Kidney (tissue), 22 donors: Measurements from ENCODE around the gene EFNB1. TPM values are rescaled to one million over a fixed set of nuclear protein-coding genes. Genes with fewer than 3 reads are reported as not detected.
"Not testable (repeated sequence)": the region's sequence is repeated elsewhere in the genome, so short reads cannot be mapped to it uniquely, and the experiment has no call there.

Source experiments
- DNase-seq, 5 donors: peaks; one replicate each; pipeline ENCODE4 v3.0.0-alpha.2; 2013 to 2020
- FAIRE-seq: peaks from 2 replicates; lab custom pipeline; 2012; peaks lifted over from hg19 to GRCh38; lab: Jason Lieb, UNC
- H3K27ac ChIP-seq, 2 donors: one replicate each; pipeline ENCODE4 v1.7.0; 2013; ENCODE audit warnings: low read depth in 2 of 2, low read length in 2 of 2, inconsistent platforms in 1 of 2
- H3K27me3 ChIP-seq: one replicate; pipeline ENCODE4 v1.7.1; 2013; ENCODE audit warnings: low read length, inconsistent platforms; ENCODE audit not compliant: control insufficient read depth, insufficient read depth
- H3K36me3 ChIP-seq, 3 donors: one replicate each; pipeline versions ENCODE4 v1.7.0 to v1.7.1; 2013; ENCODE audit warnings: low read length in 3 of 3, control low read depth in 1 of 3, inconsistent platforms in 1 of 3; ENCODE audit not compliant: insufficient read depth in 3 of 3, control insufficient read depth in 2 of 3
- H3K4me1 ChIP-seq, 3 donors: one replicate each; pipeline versions ENCODE4 v1.7.0 to v1.7.1; 2013; ENCODE audit warnings: low read length in 3 of 3, inconsistent platforms in 1 of 3, low read depth in 1 of 3; ENCODE audit not compliant: control insufficient read depth in 2 of 3, insufficient read depth in 2 of 3
- H3K4me3 ChIP-seq, 3 donors: one replicate each; pipeline versions ENCODE4 v1.7.0 to v1.8.1; 2013; ENCODE audit warnings: low read length in 3 of 3, control low read depth in 1 of 3, inconsistent platforms in 1 of 3
- H3K9ac ChIP-seq, 3 donors: one replicate each; pipeline versions ENCODE4 v1.7.0 to v1.7.1; 2013; ENCODE audit warnings: low read length in 3 of 3, control low read depth in 1 of 3, inconsistent platforms in 1 of 3
- H3K9me3 ChIP-seq, 3 donors: one replicate each; pipeline versions ENCODE4 v1.7.0 to v1.7.1; 2013; ENCODE audit warnings: low read length in 3 of 3, control low read depth in 1 of 3, inconsistent platforms in 1 of 3; ENCODE audit not compliant: control insufficient read depth in 2 of 3, insufficient read depth in 1 of 3
- CTCF ChIP-seq: IDR thresholded peaks from 3 replicates; pipeline ENCODE4 v1.5.1; 2012; ENCODE audit warnings: mild to moderate bottlenecking, moderate library complexity, borderline replicate concordance; ENCODE audit not compliant: insufficient read depth; ENCODE audit errors: extremely low read depth
- intact Hi-C: fragments of 100-400 bp; cut with DNase I; formaldehyde crosslinking; loops from one replicate; pipeline ENCODE4 v1.11.1; 2022
- long read RNA-seq, 10 donors: library from polyadenylated mRNA in 1 of 10; unstranded in 1 of 10; transcript quantifications; one replicate each; pipeline ENCODE4 v2.0.0 and lab custom pipeline, GENCODE V29; 2021 to 2026
- polyA plus RNA-seq: library from polyadenylated mRNA; stranded (reverse); fragments of 350-450 nt; fragmentation: Illumina TruSeq; extraction: RNeasy Lipid Tissue Mini Kit (QIAGEN cat#74804); gene quantifications from one replicate; pipeline ENCODE4 v1.2.3, GENCODE V29; 2014; ENCODE audit warnings: low read depth, low replicate concordance; ENCODE audit not compliant: insufficient read depth
- total RNA-seq: library from RNA; stranded (reverse); fragmentation: NEBNext Ultra II Directional; extraction: Animal tissue kit (Norgen Biotek cat#: 25700); gene quantifications from one replicate; pipeline ENCODE4 v1.2.1, GENCODE V29; 2021
- donor health status: control.
- donor health status: control.
- donor health status: control.
- donor health status: control.
- donor health status: control.
- donor health status: DM: yes; HTN: yes; CAD: no.
- donor health status: Normal renal cell carcinoma (clear cell type).

EFNB1 gene
- total RNA-seq (53.0 TPM), polyA plus RNA-seq (50.6 TPM)
- long read RNA-seq, donor 1, transcript EFNB1-201 (5 exons, 3,314 nt), result major isoform, 23 of 47 reads
- long read RNA-seq, donor 1, partial matches to known transcripts, result 24 of 47 reads
- long read RNA-seq, donor 1, other reads (novel, unspliced or antisense), result 0 of 47 reads
- long read RNA-seq, donor 2, transcript EFNB1-201 (5 exons, 3,314 nt), result major isoform, 26 of 36 reads
- long read RNA-seq, donor 2, partial matches to known transcripts, result 10 of 36 reads
- long read RNA-seq, donor 2, other reads (novel, unspliced or antisense), result 0 of 36 reads
- long read RNA-seq, donor 3, transcript EFNB1-201 (5 exons, 3,314 nt), result major isoform, 30 of 44 reads
- long read RNA-seq, donor 3, partial matches to known transcripts, result 14 of 44 reads
- long read RNA-seq, donor 3, other reads (novel, unspliced or antisense), result 0 of 44 reads
- long read RNA-seq, donor 4, transcript EFNB1-201 (5 exons, 3,314 nt), result major isoform, 39 of 56 reads
- long read RNA-seq, donor 4, partial matches to known transcripts, result 17 of 56 reads
- long read RNA-seq, donor 4, other reads (novel, unspliced or antisense), result 0 of 56 reads
- long read RNA-seq, donor 5, partial matches to known transcripts, result 0 of 1 reads
- long read RNA-seq, donor 5, other reads (novel, unspliced or antisense), result 0 of 1 reads
- long read RNA-seq, donor 6, transcript EFNB1-201 (5 exons, 3,314 nt), result major isoform, 22 of 39 reads
- long read RNA-seq, donor 6, partial matches to known transcripts, result 17 of 39 reads
- long read RNA-seq, donor 6, other reads (novel, unspliced or antisense), result 0 of 39 reads
- long read RNA-seq, donor 7, transcript EFNB1-201 (5 exons, 3,314 nt), result major isoform, 35 of 67 reads
- long read RNA-seq, donor 7, partial matches to known transcripts, result 31 of 67 reads
- long read RNA-seq, donor 7, other reads (novel, unspliced or antisense), result 1 of 67 reads
- long read RNA-seq, donor 8, transcript EFNB1-201 (5 exons, 3,314 nt), result major isoform, 24 of 58 reads
- long read RNA-seq, donor 8, partial matches to known transcripts, result 34 of 58 reads
- long read RNA-seq, donor 8, other reads (novel, unspliced or antisense), result 0 of 58 reads
- long read RNA-seq, donor 9, transcript EFNB1-201 (5 exons, 3,314 nt), result major isoform, 12 of 37 reads
- long read RNA-seq, donor 9, partial matches to known transcripts, result 25 of 37 reads
- long read RNA-seq, donor 9, other reads (novel, unspliced or antisense), result 0 of 37 reads
- long read RNA-seq, donor 10, transcript EFNB1-201 (5 exons, 3,314 nt), result major isoform, 18 of 99 reads
- long read RNA-seq, donor 10, partial matches to known transcripts, result 81 of 99 reads
- long read RNA-seq, donor 10, other reads (novel, unspliced or antisense), result 0 of 99 reads

DNA sequence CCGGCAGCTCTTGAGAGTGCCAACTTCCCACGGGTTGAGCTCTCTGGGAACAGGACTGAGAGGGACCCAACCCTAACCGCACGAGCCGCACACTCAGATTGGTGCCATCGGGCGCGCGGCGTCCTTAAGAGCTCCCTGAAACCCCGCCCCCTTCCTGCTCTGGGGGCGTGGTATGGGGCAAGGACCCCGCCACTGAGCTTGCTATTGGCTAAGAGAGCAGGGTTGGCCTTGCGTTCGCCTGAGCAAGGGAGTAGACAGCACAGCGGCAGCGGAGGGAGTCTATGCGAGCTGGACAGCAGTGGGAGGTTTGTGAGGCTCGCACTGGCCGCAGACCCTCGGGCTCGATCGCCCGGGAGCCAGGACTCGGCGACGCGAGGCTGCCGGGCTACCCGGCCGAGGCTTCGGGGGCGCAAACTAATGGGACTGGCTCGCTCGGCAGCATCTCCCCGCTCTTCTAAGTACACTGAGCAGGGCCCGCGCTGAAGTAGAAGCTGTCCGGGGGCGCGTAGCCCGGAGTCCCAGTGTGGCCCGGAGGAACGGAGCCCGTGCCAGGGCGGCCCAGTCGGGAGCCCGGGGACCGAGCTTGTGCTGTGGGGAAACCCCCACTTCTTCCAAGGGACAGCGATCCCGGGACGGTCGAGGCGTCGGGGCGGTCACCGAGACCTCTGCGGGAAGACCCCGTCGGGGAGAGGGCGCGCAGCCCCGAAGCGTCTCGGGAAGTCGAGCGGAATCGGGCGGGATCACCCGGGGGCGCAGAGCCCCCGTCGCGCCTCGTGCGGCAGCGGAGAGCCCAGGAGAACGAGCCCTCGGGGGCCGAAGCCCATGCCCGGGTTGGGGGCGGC lies at the start of gene EFNB1:
Gene EFNB1 (plus strand): TSS at position 282 of the 842 bp plus-strand sequence. CDS start 756 bp downstream, outside the sequence.
- DNase-seq (peak; percentile 95 to 98 (median 97)), FAIRE-seq (peak; percentile 99)
- H3K4me3 ChIP-seq, result peak within 1 kb of the TSS; percentile 56 to 58 (median 56)
- H3K9ac ChIP-seq, result peak within 1 kb of the TSS; percentile 47 to 69 (median 48)
- H3K4me1 ChIP-seq, result peaks cover 0 to 10% (median 0%) of the 10 kb centered on the region in 3 donors
- no peak for TF ChIP-seq CTCF
- H3K9me3 ChIP-seq, result no peaks in the 10 kb centered on the region
- no peaks in the 10 kb centered on the region for H3K36me3 ChIP-seq
- intact Hi-C loops, result loop anchor here (10.0 kb wide), 2 partner anchors 386 to 456 kb away; no protein-coding TSS in a partner anchor
- H3K27ac ChIP-seq, result peak within 1 kb of the TSS; percentile 65 to 81
- no peaks in the 10 kb centered on the region for H3K27me3 ChIP-seq

- H3K9ac ChIP-seq, H3K4me1 ChIP-seq, FAIRE-seq, H3K9me3 ChIP-seq, DNase-seq, H3K27ac ChIP-seq, intact Hi-C loops, H3K4me3 ChIP-seq, H3K36me3 ChIP-seq, H3K27me3 ChIP-seq: not testable (repeated sequence)
Measured at GRCh38 chrX:68781295-68781694, 47.5 kb upstream of the EFNB1 start.

- no peak for TF ChIP-seq CTCF
- Histone ChIP-seq H3K27ac (no peak overlapping the region), H3K9me3 (no peaks in the 10 kb centered on the region), H3K9ac (no peak overlapping the region), H3K36me3 (no peaks in the 10 kb centered on the region), H3K4me3 (no peak overlapping the region), H3K4me1 (no peaks in the 10 kb centered on the region), H3K27me3 (no peaks in the 10 kb centered on the region)
- intact Hi-C loops, result no loop called here
- FAIRE-seq (no peak), DNase-seq (no peak)
Measured at GRCh38 chrX:68784816-68785215, 44.0 kb upstream of the EFNB1 start.

DNA sequence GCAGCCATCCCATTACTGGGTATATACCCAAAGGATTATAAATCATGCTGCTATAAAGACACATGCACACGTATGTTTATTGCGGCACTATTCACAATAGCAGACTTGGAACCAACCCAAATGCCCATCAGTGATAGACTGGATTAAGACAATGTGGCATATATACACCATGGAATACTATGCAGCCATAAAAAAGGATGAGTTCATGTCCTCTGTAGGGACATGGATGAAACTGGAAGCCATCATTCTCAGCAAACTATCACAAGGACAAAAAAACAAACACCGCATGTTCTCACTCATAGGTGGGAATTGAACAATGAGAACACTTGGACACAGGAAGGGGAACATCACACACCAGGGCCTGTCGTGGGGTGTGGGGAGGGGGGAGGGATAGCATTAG lies 42.2 kb upstream of the EFNB1 start:
- H3K27me3 ChIP-seq, H3K9ac ChIP-seq, intact Hi-C loops, H3K4me1 ChIP-seq, H3K27ac ChIP-seq, H3K36me3 ChIP-seq, H3K9me3 ChIP-seq, DNase-seq, FAIRE-seq, H3K4me3 ChIP-seq: not testable (repeated sequence)
